ENCODE measurements around the gene COMMD6. TPM values are rescaled to one million over a fixed set of nuclear protein-coding genes. Genes with fewer than 3 reads are reported as not detected.

Gene COMMD6
- total RNA-seq, 2 experiments from 2014 or later: 81.3 to 87.6 TPM

- Histone ChIP-seq H3K9me3 (ENCODE audit: low read length) (no peaks in the 10 kb centered on the region), H3K27ac (ENCODE audit: low read depth, low read length, poor library complexity, severe bottlenecking) (no peak overlapping the region), H3K4me2 (ENCODE audit: low read length) (no peak overlapping the region), H2AFZ (ENCODE audit: low read length) (no peak overlapping the region), H3K4me3 (ENCODE audit: low read depth, low read length, poor library complexity, severe bottlenecking) (no peak overlapping the region), H3K9me2 (ENCODE audit: insufficient read depth, low read length) (no peaks in the 10 kb centered on the region), H3K36me3 (ENCODE audit: insufficient read depth, low read length) (no peaks in the 10 kb centered on the region), H3K4me1 (ENCODE audit: insufficient read depth, low read length, poor library complexity, severe bottlenecking) (no peaks in the 10 kb centered on the region), H4K20me1 (ENCODE audit: insufficient read depth, low read length) (no peaks in the 10 kb centered on the region), H3K79me2 (ENCODE audit: insufficient read depth, low read depth, low read length) (no peaks in the 10 kb centered on the region)
- BruUV-seq (replicated peaks): no TSS peak
- POLR2A ChIA-PET: interaction anchor here (0.7 kb wide), 1 partner anchor 104 kb away, joined by 3 read pairs; no protein-coding TSS in a partner anchor
- TF ChIP-seq EZH2phosphoT487 (IDR thresholded peaks at IDR 0.05; ENCODE audit: borderline replicate concordance, low read depth, low read length) (no peak), CTCF (conservative IDR thresholded peaks at IDR 0.05; ENCODE audit: low read length) (no peak)
- intact Hi-C loops (cut with micrococcal nuclease; ENCODE audit: unreplicated experiment): no loop called here
- no peak for DNase-seq (ENCODE audit: low spot score)
- CTCF ChIA-PET (ENCODE audit: unreplicated experiment): no interaction called here
These were observed 32.3 kb downstream of the COMMD6 start for GRCh38 chr13:75505327-75505726.

GRCh38 chr13:75495938-75496337 lies 41.7 kb downstream of the COMMD6 start:
- Histone ChIP-seq H4K20me1 (ENCODE audit: insufficient read depth, low read length) (no peaks in the 10 kb centered on the region), H3K4me3 (ENCODE audit: low read depth, low read length, poor library complexity, severe bottlenecking) (no peak overlapping the region), H3K4me1 (ENCODE audit: insufficient read depth, low read length, poor library complexity, severe bottlenecking) (no peaks in the 10 kb centered on the region), H3K9me3 (ENCODE audit: low read length) (no peaks in the 10 kb centered on the region), H2AFZ (ENCODE audit: low read length) (no peak overlapping the region), H3K36me3 (ENCODE audit: insufficient read depth, low read length) (no peaks in the 10 kb centered on the region), H3K79me2 (ENCODE audit: insufficient read depth, low read depth, low read length) (no peaks in the 10 kb centered on the region), H3K27ac (ENCODE audit: low read depth, low read length, poor library complexity, severe bottlenecking) (no peak overlapping the region), H3K4me2 (ENCODE audit: low read length) (no peak overlapping the region), H3K9me2 (ENCODE audit: insufficient read depth, low read length) (no peaks in the 10 kb centered on the region)
- no TSS peak for BruUV-seq (replicated peaks)
- ChIA-PET POLR2A (interaction anchor here (0.6 to 1.0 kb wide), 2 partner anchors 93 to 123 kb away, joined by 3 to 4 read pairs; no protein-coding TSS in a partner anchor), CTCF (ENCODE audit: unreplicated experiment) (no interaction called here)
- intact Hi-C loops (cut with micrococcal nuclease; ENCODE audit: unreplicated experiment): no loop called here
- no peak for TF ChIP-seq EZH2phosphoT487 (IDR thresholded peaks at IDR 0.05; ENCODE audit: borderline replicate concordance, low read depth, low read length)
- no peak for TF ChIP-seq CTCF (conservative IDR thresholded peaks at IDR 0.05; ENCODE audit: low read length)
- DNase-seq (ENCODE audit: low spot score): no peak

- H3K9me2 ChIP-seq (ENCODE audit: insufficient read depth, low read length): no peaks in the 10 kb centered on the region
- BruUV-seq (replicated peaks): no TSS peak
- no peaks in the 10 kb centered on the region for H4K20me1 ChIP-seq (ENCODE audit: insufficient read depth, low read length)
- POLR2A ChIA-PET: interaction anchor here (1.0 kb wide), 1 partner anchor 9 kb away, joined by 3 read pairs; no protein-coding TSS in a partner anchor
- H3K36me3 ChIP-seq (ENCODE audit: insufficient read depth, low read length): no peaks in the 10 kb centered on the region
- H3K9me3 ChIP-seq (ENCODE audit: low read length): no peaks in the 10 kb centered on the region
- DNase-seq (ENCODE audit: low spot score): no peak
- CTCF ChIA-PET (ENCODE audit: unreplicated experiment): no interaction called here
- H3K4me2 ChIP-seq (ENCODE audit: low read length): no peak overlapping the region
- H3K79me2 ChIP-seq (ENCODE audit: insufficient read depth, low read depth, low read length): no peaks in the 10 kb centered on the region
- H2AFZ ChIP-seq (ENCODE audit: low read length): no peak overlapping the region
- TF ChIP-seq CTCF (conservative IDR thresholded peaks at IDR 0.05; ENCODE audit: low read length): no peak
- no peaks in the 10 kb centered on the region for H3K4me1 ChIP-seq (ENCODE audit: insufficient read depth, low read length, poor library complexity, severe bottlenecking)
- H3K27ac ChIP-seq (ENCODE audit: low read depth, low read length, poor library complexity, severe bottlenecking): no peak overlapping the region
- H3K4me3 ChIP-seq (ENCODE audit: low read depth, low read length, poor library complexity, severe bottlenecking): no peak overlapping the region
- intact Hi-C loops (cut with micrococcal nuclease; ENCODE audit: unreplicated experiment): no loop called here
These were observed 43.1 kb downstream of the COMMD6 start for GRCh38 chr13:75494491-75494890.

All from OCI-LY7 (cell line).